Panc1 (cell line): Measurements from ENCODE around the gene TBC1D22A. TPM values are rescaled to one million over a fixed set of nuclear protein-coding genes. Genes with fewer than 3 reads are reported as not detected.
"Not testable (repeated sequence)": the region's sequence is repeated elsewhere in the genome, so short reads cannot be mapped to it uniquely, and the experiment has no call there.

ENCODE experiments used
- ATAC-seq: fragments of 200-7000 bp; cut with Tn5 transposase; 2 replicates; pipeline ENCODE4 v1.9.1; 2020; ENCODE audit warnings: mild to moderate bottlenecking, moderate library complexity
- BruUV-seq: library from RNA; stranded (reverse); fragments of 400-500 nt; replicated peaks from 2 replicates; lab custom pipeline; 2021; lab: Mats Ljungman, UMichigan
- CTCF ChIA-PET: fragments of 300-600 bp; sonication (Branson Sonifier 250); formaldehyde crosslinking; loops from one replicate; lab custom pipeline; 2022; ENCODE audit warnings: antibody characterized with exemption; lab: Charles Lee
- POLR2A ChIA-PET: fragments of 300-600 bp; sonication (Branson Sonifier 250); formaldehyde crosslinking; loops from one replicate; lab custom pipeline; 2022; ENCODE audit warnings: antibody characterized with exemption; lab: Charles Lee
- DNase-seq: peaks from one replicate; pipeline ENCODE4 v3.0.0-alpha.2; 2010; ENCODE audit warnings: low read depth, low spot score
- H3K27ac ChIP-seq: 2 replicates; pipeline ENCODE4 v1.5.1; 2011; ENCODE audit warnings: mild to moderate bottlenecking, low read length, inconsistent platforms
- H3K27me3 ChIP-seq: fragments of 200-500 bp; sonication (Bioruptor generic); 2 replicates; pipeline ENCODE4 v1.6.0; 2014; ENCODE audit warnings: low read length, inconsistent platforms; ENCODE audit not compliant: control insufficient read depth, insufficient read depth
- H3K36me3 ChIP-seq: fragments of 200-500 bp; sonication (Bioruptor generic); 2 replicates; pipeline ENCODE4 v1.5.1; 2014; ENCODE audit warnings: inconsistent platforms, mild to moderate bottlenecking, low read length, moderate library complexity; ENCODE audit not compliant: control insufficient read depth, insufficient read depth
- H3K4me1 ChIP-seq: 2 replicates; pipeline ENCODE4 v1.5.1; 2011; ENCODE audit warnings: inconsistent platforms, mild to moderate bottlenecking, low read length, moderate library complexity; ENCODE audit not compliant: control insufficient read depth, insufficient read depth
- H3K4me3 ChIP-seq, 2 experiments: 2 replicates each; pipeline ENCODE4 v1.5.1; 2011 to 2012; ENCODE audit warnings: low read depth in 2 of 2, low read length in 2 of 2, mild to moderate bottlenecking in 2 of 2, inconsistent platforms in 1 of 2, moderate library complexity in 1 of 2
- H3K9me3 ChIP-seq: fragments of 200-500 bp; sonication (Bioruptor generic); 2 replicates; pipeline ENCODE4 v1.5.1; 2014; ENCODE audit warnings: low read depth, mild to moderate bottlenecking, inconsistent platforms, low read length, moderate library complexity; ENCODE audit not compliant: control insufficient read depth, insufficient read depth
- CTCF ChIP-seq: fragments of 450-650 bp; IDR thresholded peaks from 2 replicates; pipeline ENCODE4 v1.5.1; 2017; ENCODE audit warnings: mild to moderate bottlenecking
- POLR2AphosphoS5 ChIP-seq: IDR thresholded peaks from 2 replicates; pipeline ENCODE4 v1.6.1; 2012; ENCODE audit warnings: mild to moderate bottlenecking, low read depth, low read length, moderate library complexity
- REST ChIP-seq, 2 experiments: IDR thresholded peaks; 2 replicates each; pipeline ENCODE4 v1.6.1; 2011 to 2012; ENCODE audit warnings: low read depth in 2 of 2, control low read depth in 1 of 2, low read length in 1 of 2, mild to moderate bottlenecking in 1 of 2, moderate library complexity in 1 of 2; ENCODE audit not compliant: insufficient read depth in 1 of 2
- SIN3A ChIP-seq: IDR thresholded peaks from 2 replicates; pipeline ENCODE4 v1.6.1; 2012; ENCODE audit warnings: low read depth, mild to moderate bottlenecking, low read length, moderate library complexity, borderline replicate concordance; ENCODE audit not compliant: insufficient read depth
- TCF7L2 ChIP-seq: IDR thresholded peaks from 2 replicates; pipeline ENCODE4 v1.6.1; 2011; ENCODE audit warnings: mild to moderate bottlenecking, low read depth, low read length, inconsistent platforms
- in situ Hi-C: cut with HindIII; loops from 2 replicates; pipeline ENCODE4 v1.10.0; 2016; ENCODE audit warnings: low sequenced_read_pairs, low pct_unique_long_range_greater_than_20kb
- intact Hi-C: fragments of 100-400 bp; cut with micrococcal nuclease; formaldehyde crosslinking; loops from one replicate; pipeline ENCODE4 v1.10.0; 2022; ENCODE audit not compliant: unreplicated experiment
- total RNA-seq: library from RNA; stranded (reverse); gene quantifications from one replicate; pipeline ENCODE4 v1.2.1, GENCODE V29; 2021; ENCODE audit not compliant: unreplicated experiment

The TBC1D22A gene
- total RNA-seq, 1 experiment from 2014 or later = 28.7 TPM

DNA sequence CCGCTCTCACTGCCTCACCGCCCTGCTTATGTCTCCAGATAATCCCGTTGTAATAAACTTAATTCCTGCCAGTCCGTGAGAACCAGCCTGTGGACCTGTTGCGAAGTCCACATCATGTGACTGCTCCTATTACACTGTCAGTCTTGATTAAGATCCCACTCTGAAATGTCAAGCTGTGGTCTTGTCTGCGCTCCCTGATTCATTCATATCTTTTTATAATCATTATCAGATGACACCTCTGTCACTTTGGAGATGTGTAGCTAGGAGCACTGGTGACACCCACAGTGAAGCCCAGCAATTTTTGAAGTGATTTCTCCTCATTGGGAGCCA lies 377.3 kb downstream of the TBC1D22A start:
- DNase-seq (no peak), ATAC-seq (no peak)
- intact Hi-C loops (no loop called here), in situ Hi-C loops (no loop called here)
- H3K36me3 ChIP-seq = no peaks in the 10 kb centered on the region
- no peak for TF ChIP-seq CTCF
- no peak for TF ChIP-seq POLR2AphosphoS5
- no peak for TF ChIP-seq REST (IDR thresholded peaks at IDR 0.05; ENCODE audit: insufficient read depth in 1 of 2, low read depth in 2 of 2, low read length in 1 of 2)
- TF ChIP-seq TCF7L2 = no peak
- TF ChIP-seq SIN3A = no peak
- BruUV-seq = no TSS peak
- no peaks in the 10 kb centered on the region for H3K9me3 ChIP-seq
- POLR2A ChIA-PET = no interaction called here
- no peaks in the 10 kb centered on the region for H3K27me3 ChIP-seq
- CTCF ChIA-PET = no interaction called here
- no peak overlapping the region for H3K27ac ChIP-seq
- no peak overlapping the region for H3K4me3 ChIP-seq
- no peaks in the 10 kb centered on the region for H3K4me1 ChIP-seq

- H3K27ac ChIP-seq, H3K4me3 ChIP-seq, DNase-seq, BruUV-seq, H3K4me1 ChIP-seq, H3K36me3 ChIP-seq, POLR2A ChIA-PET, in situ Hi-C loops, H3K9me3 ChIP-seq, CTCF ChIA-PET, ATAC-seq, intact Hi-C loops, H3K27me3 ChIP-seq: not testable (repeated sequence)
Observed at GRCh38 chr22:47140975-47141374, 378.5 kb downstream of the TBC1D22A start.

GRCh38 chr22:47142427-47143046 lies 380.1 kb downstream of the TBC1D22A start:
- TF ChIP-seq POLR2AphosphoS5 (no peak), CTCF (no peak), SIN3A (no peak), TCF7L2 (no peak), REST (IDR thresholded peaks at IDR 0.05; ENCODE audit: insufficient read depth in 1 of 2, low read depth in 2 of 2, low read length in 1 of 2) (no peak)
- H3K4me1 ChIP-seq = no peaks in the 10 kb centered on the region
- in situ Hi-C loops = no loop called here
- no peaks in the 10 kb centered on the region for H3K9me3 ChIP-seq
- BruUV-seq = no TSS peak
- no peaks in the 10 kb centered on the region for H3K27me3 ChIP-seq
- no peak for DNase-seq
- H3K27ac ChIP-seq = no peak overlapping the region
- CTCF ChIA-PET = no interaction called here
- ATAC-seq = no peak
- intact Hi-C loops = no loop called here
- no peak overlapping the region for H3K4me3 ChIP-seq
- H3K36me3 ChIP-seq = no peaks in the 10 kb centered on the region
- POLR2A ChIA-PET = no interaction called here
